ENCODE measurements around the gene ATP6V1G3.
"Not testable (repeated sequence)": the region's sequence is repeated elsewhere in the genome, so short reads cannot be mapped to it uniquely, and the experiment has no call there.

The ATP6V1G3 gene

DNA sequence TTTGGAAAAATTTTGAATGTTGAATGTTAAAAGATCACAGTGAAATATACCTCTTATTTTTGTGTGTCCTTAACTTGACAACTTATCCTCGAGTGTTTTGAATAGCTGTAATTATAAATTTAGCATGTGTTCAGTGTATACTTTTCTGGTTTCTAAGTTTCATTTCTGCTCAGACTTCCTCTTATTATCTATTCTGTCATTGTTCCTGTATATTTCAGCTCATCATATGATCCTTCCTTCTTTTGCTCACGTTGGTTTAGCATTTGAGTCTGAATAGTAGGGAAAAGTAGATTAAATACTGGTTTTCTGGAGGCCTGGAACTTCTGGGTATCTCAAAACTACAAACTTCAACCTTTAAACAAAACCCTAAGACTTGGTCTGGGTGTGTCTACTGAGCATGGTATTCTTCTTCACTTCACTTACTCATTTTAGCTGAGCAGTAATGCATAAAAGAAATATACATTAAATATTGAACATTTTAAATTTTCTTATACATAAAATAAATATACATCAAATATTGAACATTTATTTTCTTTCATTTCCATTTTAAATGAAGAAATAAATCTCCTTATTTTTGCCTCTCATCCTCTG, 3.3 kb upstream of the ATP6V1G3 start:
- DNase-seq = no peak

DNA sequence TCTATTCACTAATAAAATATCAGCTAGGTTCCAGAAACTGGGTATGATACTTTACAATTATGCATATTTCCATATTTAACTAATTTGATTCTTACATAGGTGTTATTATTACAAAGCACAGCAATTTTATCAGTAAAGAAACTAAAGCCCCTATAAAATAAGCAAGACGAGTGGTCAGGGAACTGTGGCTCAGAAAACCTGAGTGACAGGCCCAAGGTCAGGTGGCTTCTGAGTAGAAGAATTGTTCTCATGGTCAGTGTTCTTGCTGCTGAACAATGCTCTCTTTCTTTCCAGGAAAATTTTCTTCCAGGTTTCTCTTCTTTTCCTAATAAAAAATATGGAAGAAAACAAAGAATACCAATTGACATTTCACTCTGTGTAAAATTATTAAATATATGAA, 2.2 kb upstream of the ATP6V1G3 start:
- DNase-seq = no peak

DNA sequence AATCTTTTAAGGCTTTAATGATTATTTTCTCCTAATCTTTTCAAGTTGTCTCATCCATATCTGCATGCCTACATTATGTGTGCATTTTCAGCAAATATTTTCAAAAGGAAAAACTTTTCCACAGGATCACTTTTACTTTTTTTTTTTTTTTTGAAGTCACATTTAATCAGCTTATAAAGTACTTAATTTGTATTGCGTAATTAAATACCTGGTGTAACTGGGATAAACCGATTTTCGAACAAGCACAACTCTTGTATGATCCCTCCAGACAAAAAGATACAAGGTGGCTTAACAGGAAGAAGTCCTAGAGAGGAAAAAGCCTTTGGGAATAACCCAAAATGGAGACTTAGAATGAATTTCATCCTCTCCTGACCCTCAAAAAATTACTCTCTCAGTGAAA, 1.3 kb upstream of the ATP6V1G3 start:
- no peak for DNase-seq

DNA sequence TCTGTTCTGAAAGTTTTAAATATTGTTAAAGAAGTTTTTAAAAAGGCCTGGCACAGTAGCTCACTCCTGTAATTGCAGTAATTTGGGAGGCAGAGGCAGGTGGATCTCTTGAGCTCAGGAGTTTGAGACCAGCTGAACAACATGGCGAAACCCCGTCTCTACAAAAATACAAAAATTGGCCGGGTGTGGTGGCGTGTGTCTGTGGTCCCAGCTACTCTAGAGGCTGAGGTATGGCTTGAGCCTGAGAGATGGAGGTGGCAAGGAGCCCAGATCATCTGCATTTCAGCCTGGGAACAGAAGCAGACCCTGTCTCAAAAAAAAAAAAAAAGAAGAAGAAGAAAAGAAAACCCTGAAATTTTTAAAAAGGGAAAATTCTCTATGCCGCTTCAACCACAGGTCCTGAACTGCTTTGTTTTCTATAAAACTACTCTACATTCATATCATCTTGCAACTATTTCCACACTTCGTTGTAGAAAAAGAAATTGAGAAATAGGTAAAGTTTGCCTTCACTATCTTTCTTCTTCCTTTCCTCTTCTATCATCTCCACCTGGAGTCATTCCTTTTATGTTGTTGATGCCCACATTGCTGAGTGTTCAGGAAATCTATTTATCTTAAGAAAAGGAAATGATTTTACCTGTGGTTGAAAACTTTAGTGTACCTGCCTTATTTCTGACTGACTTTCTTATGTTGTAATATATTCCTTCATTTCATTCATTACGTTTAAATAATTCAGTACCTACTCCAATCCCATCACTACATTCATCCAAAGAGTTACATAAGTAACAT, 1.7 kb downstream of the ATP6V1G3 start:
- DNase-seq = no peak

DNA sequence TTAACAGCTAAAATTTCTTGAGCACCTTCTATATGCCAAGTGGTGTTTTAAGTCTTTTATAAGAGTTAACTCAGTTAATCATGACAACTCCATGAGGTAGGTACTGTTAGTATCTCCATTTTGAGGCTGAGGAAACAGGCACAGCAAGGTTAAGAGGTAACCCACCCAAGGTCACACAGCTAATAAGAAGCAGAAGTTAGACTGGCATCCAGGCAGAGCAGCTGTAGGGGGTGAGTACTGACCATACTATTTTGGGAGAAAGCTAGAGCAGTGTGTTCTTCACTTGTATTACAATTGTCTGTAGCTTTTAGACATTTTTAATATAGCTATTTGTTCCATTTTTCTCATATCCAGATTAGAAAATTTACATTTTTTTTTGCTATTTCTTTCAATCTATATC, 4.8 kb downstream of the ATP6V1G3 start:
- DNase-seq = no peak

DNA sequence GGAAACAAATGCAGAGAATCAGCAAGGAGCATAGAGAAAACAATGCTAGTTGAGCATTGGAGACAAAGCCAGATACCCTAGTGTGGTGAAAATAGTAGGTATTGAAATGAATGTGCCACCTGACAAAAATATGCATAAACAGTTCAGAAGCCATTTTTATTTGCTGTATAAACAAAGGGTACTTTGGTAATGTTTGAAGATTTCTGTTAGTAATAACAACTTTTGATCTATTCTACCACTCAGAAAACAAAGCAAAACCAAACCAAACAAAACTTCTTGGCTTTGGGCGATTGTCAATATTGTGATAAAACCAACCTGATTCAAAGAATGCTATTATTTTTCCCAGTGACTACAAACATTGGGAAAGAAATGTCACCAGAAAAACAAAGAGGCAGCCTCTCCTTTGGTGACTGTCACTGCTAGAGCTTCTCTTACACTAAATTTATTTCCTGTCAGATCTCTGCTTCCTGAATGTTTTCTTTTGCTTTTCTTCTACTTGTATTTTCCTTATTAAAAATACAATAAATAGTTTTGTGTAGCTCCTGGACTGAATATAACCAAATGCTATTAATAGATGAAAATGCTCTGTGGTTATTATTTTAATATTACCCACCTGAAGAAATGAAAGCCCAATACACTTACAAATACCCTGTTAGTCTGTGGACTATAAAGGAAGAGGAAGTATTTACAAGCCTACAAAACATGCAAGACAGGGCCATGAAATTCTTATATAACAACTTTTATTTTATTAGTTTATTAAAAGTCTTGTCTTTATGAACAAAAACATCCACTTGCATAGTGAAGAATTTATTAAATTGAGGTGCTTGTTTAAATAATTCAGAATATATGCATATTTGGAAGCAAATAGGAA, 5.7 kb downstream of the ATP6V1G3 start:
- no peak for DNase-seq

DNA sequence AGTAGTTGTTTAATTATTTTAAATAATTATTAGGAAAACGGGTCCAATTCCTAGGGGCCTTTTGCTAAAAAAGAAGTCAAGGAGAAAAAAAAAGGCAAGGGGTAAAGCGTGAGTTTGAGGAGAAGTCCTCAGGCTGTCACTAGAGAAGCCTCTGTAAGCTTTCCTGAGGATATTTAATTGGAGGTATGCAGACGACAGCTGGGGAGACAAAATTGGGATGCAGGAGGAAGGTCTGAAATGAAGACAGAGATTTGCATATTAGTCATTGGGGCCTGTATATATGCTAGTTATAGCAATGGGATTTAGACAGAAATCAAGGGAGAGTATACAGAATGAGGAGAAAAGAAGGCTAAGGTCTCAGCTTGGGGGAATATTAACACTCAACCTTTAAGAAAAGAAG, 8.6 kb downstream of the ATP6V1G3 start:
- DNase-seq = no peak

DNA sequence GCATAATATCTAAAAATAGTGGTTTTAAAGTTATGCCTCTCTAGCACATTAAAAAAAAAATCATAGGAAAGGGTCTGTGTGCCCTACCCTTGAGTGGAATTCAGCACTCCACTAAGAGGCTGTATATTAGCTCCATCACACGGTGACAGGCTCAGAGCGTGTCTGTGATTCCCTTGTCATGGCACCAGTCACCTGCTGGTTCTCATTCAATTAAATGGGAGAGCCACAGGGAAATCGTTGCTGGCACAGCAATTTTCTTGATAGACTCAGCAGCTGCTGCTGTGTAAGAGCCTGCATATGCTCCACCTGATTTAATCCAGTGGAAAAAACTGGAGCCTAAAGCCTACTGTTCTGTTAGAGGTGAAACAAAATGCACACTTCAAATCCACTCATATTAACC, 9.5 kb downstream of the ATP6V1G3 start:
- no peak for DNase-seq

DNA sequence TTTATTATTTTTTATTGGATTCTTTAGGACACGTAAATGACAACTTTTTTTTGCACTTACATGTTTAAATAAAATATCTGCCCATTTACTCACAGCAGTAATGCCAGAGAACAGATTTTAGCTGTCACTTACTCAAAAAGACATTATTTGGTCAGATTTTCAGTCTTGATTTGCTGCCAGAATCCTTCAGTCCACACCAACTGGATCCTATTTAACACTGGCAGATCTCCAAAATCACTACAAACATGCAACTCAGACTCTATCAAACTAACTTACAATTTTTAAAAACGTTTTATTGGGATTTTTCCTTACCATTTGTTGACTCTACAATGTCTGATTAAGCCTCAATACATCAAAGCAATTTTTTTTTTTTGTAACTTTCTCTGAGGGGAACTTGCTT, 11.1 kb downstream of the ATP6V1G3 start:
- no peak for DNase-seq

DNA sequence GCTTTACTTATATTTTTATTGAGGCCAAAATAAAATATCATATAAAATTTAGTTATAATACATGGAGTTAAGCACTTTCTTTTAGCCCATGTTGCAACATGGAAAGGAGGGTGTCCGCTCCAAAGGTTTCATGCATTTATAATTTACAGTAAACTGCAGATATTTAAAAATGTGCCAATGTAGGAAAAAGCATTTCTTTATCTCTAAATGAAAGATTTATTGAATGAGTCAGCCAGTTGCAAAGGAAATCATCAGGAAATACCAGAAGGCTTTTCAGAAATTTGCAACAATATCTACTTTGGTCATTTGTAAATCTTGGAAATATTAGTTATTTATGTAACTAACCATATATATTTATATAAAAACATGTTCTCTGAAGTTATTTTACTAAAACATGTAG, 12.1 kb downstream of the ATP6V1G3 start:
- no peak for DNase-seq

DNA sequence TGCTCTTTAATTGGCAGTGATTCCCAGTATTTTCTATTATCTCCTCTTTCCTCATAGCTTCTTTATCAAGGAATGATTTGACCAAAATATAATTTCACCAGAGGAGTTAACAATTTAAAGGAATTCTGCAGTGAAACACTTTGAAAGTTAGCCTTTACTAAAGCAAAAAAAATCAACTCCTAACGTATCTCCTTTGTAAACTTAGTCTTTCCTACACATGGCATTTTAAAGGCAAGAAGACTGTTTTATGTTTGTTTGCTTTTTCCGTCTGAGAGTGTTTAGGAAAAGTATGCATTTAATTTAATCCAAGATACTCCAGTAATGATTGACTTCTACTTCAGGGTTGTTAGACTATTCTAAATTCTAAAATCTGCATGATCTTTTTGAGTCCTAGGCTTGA, 15.9 kb downstream of the ATP6V1G3 start:
- DNase-seq = no peak

DNA sequence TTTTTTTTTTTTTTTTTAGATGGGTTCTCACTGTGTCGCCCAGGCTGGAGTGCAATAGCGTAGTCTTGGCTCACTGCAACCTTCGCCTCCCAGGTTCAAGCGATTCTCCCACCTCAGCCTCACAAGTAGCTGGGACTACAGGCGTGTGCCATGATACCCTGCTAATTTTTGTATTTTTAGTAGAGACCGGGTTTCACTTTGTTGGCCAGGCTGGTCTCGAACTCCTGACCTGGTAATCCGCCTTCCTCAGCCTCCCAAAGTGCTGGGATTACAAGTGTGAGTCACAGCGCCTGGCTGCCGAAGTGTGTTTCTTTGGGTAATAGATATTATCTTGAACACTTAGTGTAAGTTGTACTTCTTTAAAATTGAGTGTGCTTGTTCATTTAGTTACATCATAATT, 16.4 kb downstream of the ATP6V1G3 start:
- not testable (repeated sequence) for DNase-seq

DNA sequence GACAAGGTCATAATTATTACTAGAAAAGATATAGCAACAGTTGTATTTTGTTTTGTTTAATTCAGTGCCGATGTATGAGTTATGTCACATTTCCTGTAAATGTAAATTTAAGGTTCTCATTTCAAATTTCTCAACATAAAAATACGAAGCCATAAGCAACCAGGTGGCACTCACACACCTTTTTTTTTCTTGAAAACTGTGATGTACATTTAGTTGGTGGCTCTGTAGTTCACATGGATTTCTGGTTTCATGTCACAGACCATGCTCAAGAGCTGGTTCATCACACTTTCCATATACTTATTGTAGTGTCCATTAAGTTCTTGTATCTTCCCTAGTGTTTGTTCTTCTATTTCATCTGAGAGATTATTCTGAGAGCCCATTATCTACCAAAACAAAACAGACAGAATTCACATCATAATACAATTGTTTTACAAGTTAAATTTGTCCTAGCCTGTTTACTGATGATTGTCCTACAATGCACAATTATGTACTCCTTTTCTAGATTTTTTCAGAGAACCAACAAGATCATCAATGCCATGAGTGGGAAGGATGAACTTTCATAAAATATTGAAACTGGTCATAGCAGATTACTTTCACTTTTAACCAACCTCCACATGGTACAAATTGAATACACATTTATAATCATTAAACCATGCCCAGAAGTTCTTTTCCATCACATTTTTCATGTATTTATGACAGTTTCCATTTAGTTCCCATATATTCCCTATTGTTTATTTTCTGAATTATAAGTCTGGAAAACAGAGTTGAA, 17.1 kb downstream of the ATP6V1G3 start:
- DNase-seq = no peak

DNA sequence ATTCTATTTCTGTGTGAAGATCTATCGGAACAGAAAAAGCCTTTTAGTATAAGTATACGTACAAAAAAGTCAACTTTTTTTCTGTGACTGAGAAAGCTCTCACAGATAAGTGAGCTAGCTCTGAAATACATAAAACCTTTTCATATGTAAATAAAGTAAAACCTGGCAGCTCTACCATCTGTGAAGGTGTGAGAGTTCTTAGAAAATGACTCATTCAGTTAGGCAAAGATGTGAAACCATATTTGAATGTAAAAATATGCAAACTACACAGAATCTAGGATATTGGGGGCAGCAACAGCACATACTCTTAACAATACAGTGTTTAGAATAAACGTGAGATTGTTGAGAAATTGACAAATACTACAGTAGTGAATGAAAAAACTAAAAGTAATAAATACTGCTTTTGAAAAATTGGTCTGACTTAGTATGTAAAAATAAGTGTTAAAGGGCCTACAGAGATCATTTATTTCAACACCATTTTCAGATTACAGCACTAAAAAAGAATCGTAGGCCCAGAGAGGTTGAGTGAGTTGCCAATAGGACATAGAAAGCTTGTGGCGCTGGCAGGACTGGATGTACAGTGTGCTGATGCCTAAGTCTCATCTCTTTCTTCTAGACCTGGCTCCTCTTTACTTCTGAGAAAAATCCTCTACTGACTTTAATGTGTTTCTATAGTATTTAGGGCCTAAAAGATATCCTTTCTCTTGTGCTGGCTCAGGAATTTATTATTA, 19.8 kb downstream of the ATP6V1G3 start:
- DNase-seq = no peak

DNA sequence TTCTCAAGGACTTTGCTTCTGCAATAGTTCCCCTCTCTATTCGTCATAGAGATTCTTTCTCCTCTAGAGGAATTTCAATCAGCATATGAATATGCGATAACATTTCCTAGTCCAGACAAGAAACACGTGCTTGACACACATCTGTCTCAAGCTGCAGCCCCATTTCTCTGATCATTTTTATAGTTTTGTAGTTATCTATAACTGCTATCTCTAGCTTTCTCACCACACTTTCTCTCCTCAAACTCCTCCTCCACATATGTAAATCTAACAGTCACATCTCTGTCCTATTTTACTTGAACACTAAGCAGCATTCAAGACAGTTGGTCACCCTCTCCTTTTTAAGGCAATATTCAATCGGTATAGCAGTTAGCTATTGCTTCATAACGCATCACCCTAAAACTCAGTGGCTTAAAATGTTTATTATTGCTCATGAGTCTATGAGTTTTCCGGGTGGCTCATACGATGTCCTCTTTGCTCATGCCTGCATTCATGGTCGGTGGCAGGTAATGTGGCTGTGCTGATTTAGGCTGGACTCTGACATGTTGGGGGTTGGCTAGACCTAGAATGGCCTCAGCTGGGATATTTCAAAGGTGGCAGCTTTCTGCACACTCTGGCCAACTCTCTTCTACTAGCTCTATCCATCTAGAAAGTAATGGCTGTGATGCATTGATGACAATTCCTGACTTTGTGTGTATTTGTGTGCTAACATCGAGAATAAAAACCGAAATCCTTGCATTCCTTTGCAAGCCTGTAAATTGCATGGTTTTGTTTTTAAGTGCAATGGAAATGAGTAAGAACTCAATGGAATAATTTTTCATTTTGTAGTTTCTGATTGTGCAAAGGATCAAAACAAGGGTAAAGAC, 20.6 kb downstream of the ATP6V1G3 start:
- no peak for DNase-seq

DNA sequence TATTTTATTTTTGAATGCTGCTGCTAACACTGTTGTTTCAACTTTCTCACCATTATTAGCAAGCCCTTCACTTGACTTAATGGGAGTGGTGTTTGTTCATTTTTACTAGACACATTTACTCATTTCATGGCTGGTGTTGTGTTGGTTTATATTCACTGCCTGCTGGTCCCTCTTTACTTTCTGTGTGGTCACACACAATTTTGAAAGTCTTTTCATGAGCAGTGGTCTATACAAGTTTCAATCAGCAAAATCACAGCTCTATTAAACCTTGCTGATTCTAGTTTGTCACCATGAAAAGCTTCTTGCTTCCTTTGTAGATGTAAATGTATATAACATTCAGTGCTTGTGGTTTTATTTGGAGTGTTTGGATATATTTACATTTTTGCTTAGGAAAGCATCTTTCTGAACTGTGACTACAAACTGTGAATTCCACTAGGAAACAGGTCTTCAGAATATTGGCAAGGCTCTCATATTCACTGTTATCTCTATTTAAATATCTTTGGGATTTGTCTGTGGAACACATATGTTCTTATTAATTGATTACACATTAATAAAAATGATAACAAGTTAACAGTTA, 22.8 kb downstream of the ATP6V1G3 start:
- DNase-seq = no peak

DNA sequence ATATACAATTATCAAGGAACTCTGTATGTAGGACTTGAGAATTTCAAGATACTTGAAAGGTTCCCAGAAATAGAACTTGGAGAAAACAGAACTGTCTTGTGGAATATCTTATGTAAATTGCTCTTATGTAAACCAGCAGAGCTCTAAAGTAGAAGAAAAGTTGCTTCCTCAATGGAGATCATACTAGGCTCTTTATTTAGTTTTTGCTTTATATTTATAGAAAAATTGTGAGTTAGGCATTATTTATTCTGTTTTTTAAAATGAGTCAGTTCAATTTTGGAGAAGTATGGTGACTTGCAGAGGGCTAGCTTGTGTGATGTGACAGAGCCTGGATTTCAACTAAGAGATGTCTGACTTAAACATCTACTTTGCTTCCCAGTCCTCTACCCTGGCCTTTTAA, 40.4 kb downstream of the ATP6V1G3 start:
- no peak for DNase-seq

DNA sequence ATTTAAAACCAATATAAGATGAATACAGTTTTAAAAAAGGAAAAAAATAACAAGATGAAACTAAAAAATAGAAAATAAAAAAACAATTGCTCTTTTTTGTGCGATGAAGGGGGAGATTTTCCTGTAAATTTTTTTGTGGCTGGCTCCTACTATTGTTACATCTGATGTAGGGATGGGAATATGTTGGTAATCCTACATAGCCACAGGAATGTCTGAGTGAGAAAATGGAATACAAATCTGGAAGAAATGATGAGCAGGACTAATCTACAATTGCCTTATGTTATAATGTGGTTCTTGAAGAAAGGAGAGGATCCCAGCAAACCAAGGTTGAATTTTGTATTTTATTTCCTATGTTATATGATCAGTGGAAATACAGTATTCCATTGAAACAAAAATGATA, 40.9 kb downstream of the ATP6V1G3 start:
- DNase-seq = no peak

DNA sequence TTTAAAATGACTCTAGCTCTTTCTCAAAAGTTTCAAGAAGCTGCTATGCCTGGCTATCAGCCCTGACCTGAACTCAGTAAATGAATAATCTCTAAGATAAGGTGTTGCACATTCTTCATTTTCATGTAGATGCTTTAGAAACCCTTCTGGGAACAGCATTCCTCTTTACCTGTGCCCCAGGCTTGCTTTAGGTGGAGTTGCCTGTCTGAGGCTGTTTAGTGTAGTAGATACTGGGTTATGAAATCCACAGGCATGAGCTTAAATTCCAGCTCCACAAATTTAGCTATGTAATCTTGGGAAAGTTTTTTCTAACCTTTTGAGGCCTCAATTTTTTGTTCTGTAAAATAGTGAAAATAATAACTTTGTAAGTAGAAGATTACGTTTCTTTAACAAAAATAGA, 41.6 kb downstream of the ATP6V1G3 start:
- no peak for DNase-seq

DNA sequence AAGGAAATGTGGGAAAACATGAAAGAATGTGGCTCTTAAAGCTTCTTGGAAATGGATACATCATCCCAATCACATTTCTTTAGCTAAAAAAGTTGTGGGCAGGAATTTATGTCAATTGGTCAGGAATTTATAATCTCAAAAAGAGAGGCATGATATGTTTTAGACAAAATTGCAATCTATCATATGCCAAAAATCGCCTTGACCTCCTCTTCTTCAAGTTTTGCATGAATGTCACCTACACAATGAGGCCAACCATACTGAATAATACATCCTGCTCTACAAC, 42.4 kb downstream of the ATP6V1G3 start:
- no peak for DNase-seq

Data from amygdala (tissue), 56 donors.